ENCODE data around the gene GPX4.

- TF ChIP-seq CTCF (conservative IDR thresholded peaks at IDR 0.05; ENCODE audit: low read length) (no peak), EZH2phosphoT487 (IDR thresholded peaks at IDR 0.05; ENCODE audit: borderline replicate concordance) (no peak)
Measured at GRCh38 chr19:1149259-1150045, 45.7 kb downstream of the GPX4 start.
